ENCODE data around the gene DRD4.
A peak's percentile ranks its signal among the peaks of the same experiment; 100 is the strongest.

Gene DRD4

GRCh38 chr11:636511-637332 is at the start of gene DRD4:
TSS of gene DRD4 (plus strand) at chr11:637269. CDS start at chr11:637305, 36 bp downstream.
- DNase-seq (ENCODE audit: low read depth in 2 of 3, low spot score in 1 of 3): no peak

- no peak for DNase-seq (ENCODE audit: low read depth in 2 of 3, low spot score in 1 of 3)
These were observed 49.5 kb upstream of the DRD4 start for GRCh38 chr11:587546-587945.

- peak; percentile 34 to 69 (median 54) for DNase-seq (ENCODE audit: low read depth in 2 of 3, low spot score in 1 of 3)
These were observed 49.1 kb upstream of the DRD4 start for GRCh38 chr11:587978-588380.

GRCh38 chr11:589798-590197 is 47.3 kb upstream of the DRD4 start:
- no peak for DNase-seq (ENCODE audit: low read depth in 2 of 3, low spot score in 1 of 3)

GRCh38 chr11:590997-591396 is 46.1 kb upstream of the DRD4 start:
- no peak for DNase-seq (ENCODE audit: low read depth in 2 of 3, low spot score in 1 of 3)

GRCh38 chr11:592501-592900 is 44.6 kb upstream of the DRD4 start:
- no peak for DNase-seq (ENCODE audit: low read depth in 2 of 3, low spot score in 1 of 3)

- no peak for DNase-seq (ENCODE audit: low read depth in 2 of 3, low spot score in 1 of 3)
These were observed 44.2 kb upstream of the DRD4 start for GRCh38 chr11:592918-593317.

- no peak for DNase-seq (ENCODE audit: low read depth in 2 of 3, low spot score in 1 of 3)
These were observed 43.7 kb upstream of the DRD4 start for GRCh38 chr11:593347-593746.

GRCh38 chr11:595400-595799 is 41.7 kb upstream of the DRD4 start:
- DNase-seq (ENCODE audit: low read depth in 2 of 3, low spot score in 1 of 3): no peak

GRCh38 chr11:596374-596773 is 40.7 kb upstream of the DRD4 start:
- DNase-seq (ENCODE audit: low read depth in 2 of 3, low spot score in 1 of 3): no peak

- no peak for DNase-seq (ENCODE audit: low read depth in 2 of 3, low spot score in 1 of 3)
These were observed 39.8 kb upstream of the DRD4 start for GRCh38 chr11:597166-597725.

- DNase-seq (ENCODE audit: low read depth in 2 of 3, low spot score in 1 of 3): no peak
These were observed 38.9 kb upstream of the DRD4 start for GRCh38 chr11:598005-598680.

GRCh38 chr11:601573-602245 is 35.4 kb upstream of the DRD4 start:
- DNase-seq (ENCODE audit: low read depth in 2 of 3, low spot score in 1 of 3): no peak

GRCh38 chr11:603154-603553 is 33.9 kb upstream of the DRD4 start:
- no peak for DNase-seq (ENCODE audit: low read depth in 2 of 3, low spot score in 1 of 3)

GRCh38 chr11:605286-606129 is 31.6 kb upstream of the DRD4 start:
- no peak for DNase-seq (ENCODE audit: low read depth in 2 of 3, low spot score in 1 of 3)

- no peak for DNase-seq (ENCODE audit: low read depth in 2 of 3, low spot score in 1 of 3)
These were observed 30.8 kb upstream of the DRD4 start for GRCh38 chr11:606245-606644.

GRCh38 chr11:607020-607780 is 29.9 kb upstream of the DRD4 start:
- no peak for DNase-seq (ENCODE audit: low read depth in 2 of 3, low spot score in 1 of 3)

GRCh38 chr11:607971-608659 is 29.0 kb upstream of the DRD4 start:
- DNase-seq (ENCODE audit: low read depth in 2 of 3, low spot score in 1 of 3): no peak

- DNase-seq (ENCODE audit: low read depth in 2 of 3, low spot score in 1 of 3): no peak
These were observed 28.2 kb upstream of the DRD4 start for GRCh38 chr11:608791-609251.

All from stimulated activated CD4-positive, alpha-beta T cell treated with anti-CD3 and anti-CD28 coated beads, Interleukin-12 subunit alpha, Interleukin-12 subunit beta, amount 100 ng/mL, for 48 hours (primary cell).